Measurements from ENCODE around the gene CT45A5. TPM values are rescaled to one million over a fixed set of nuclear protein-coding genes. Genes with fewer than 3 reads are reported as not detected.

Gene CT45A5, protein sequence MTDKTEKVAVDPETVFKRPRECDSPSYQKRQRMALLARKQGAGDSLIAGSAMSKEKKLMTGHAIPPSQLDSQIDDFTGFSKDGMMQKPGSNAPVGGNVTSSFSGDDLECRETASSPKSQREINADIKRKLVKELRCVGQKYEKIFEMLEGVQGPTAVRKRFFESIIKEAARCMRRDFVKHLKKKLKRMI
- total RNA-seq, result not detected in 2 replicates

DNA sequence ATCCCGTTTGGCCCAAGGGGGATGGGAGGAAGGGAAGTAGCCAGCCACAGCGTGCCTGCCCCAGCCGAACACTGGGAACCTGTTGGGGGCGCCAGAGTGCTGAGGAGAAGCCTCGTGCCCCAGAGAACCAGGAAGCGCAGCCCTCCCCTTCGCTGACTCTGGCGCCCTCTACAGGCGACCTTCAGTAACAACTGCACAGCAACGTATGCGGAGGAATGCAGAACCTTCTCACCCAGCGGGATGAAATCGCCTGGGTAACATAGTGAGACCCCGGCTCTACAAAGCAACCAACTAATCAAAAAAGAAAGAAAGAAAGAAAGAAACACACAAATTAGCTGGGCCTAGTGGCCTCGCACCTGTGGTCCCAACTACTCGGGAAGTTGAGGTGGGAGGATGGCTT lies at the start of gene CT45A5:
CT45A5 (minus strand) TSS at position 101 of the 400 bp plus-strand sequence. CDS start 3,774 bp downstream, outside the sequence.

DNA sequence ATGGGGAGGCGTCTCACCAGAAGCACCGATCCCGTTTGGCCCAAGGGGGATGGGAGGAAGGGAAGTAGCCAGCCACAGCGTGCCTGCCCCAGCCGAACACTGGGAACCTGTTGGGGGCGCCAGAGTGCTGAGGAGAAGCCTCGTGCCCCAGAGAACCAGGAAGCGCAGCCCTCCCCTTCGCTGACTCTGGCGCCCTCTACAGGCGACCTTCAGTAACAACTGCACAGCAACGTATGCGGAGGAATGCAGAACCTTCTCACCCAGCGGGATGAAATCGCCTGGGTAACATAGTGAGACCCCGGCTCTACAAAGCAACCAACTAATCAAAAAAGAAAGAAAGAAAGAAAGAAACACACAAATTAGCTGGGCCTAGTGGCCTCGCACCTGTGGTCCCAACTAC lies 34.6 kb upstream of the CT45A5 start, which contains the start of gene CT45A2:
CT45A2 (minus strand) TSS at position 101 of the 400 bp plus-strand sequence. CDS start 3,747 bp downstream, outside the sequence.

DNA sequence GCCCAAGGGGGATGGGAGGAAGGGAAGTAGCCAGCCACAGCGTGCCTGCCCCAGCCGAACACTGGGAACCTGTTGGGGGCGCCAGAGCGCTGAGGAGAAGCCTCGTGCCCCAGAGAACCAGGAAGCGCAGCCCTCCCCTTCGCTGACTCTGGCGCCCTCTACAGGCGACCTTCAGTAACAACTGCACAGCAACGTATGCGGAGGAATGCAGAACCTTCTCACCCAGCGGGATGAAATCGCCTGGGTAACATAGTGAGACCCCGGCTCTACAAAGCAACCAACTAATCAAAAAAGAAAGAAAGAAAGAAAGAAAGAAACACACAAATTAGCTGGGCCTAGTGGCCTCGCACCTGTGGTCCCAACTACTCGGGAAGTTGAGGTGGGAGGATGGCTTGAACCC lies 17.4 kb upstream of the CT45A5 start, which contains the start of gene CT45A6:
CT45A6 (minus strand) TSS at position 101 of the 400 bp plus-strand sequence. CDS start 3,794 bp downstream, outside the sequence.

DNA sequence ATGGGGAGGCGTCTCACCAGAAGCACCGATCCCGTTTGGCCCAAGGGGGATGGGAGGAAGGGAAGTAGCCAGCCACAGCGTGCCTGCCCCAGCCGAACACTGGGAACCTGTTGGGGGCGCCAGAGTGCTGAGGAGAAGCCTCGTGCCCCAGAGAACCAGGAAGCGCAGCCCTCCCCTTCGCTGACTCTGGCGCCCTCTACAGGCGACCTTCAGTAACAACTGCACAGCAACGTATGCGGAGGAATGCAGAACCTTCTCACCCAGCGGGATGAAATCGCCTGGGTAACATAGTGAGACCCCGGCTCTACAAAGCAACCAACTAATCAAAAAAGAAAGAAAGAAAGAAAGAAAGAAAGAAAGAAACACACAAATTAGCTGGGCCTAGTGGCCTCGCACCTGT lies 17.2 kb downstream of the CT45A5 start, which contains the start of gene CT45A3:
CT45A3 (minus strand) TSS at position 101 of the 400 bp plus-strand sequence. CDS start 3,747 bp downstream, outside the sequence.

Other genes with a start within 250 kb of the CT45A5 start
- gene CT45A1, start 71.9 kb downstream of the CT45A5 start, total RNA-seq, result not detected in 2 replicates
- not detected in 2 replicates for gene CT45A3, start 17.3 kb downstream of the CT45A5 start, total RNA-seq
- not detected in 2 replicates for gene CT45A6, start 17.3 kb upstream of the CT45A5 start, total RNA-seq
- gene CT45A2, start 34.5 kb upstream of the CT45A5 start, total RNA-seq, result not detected in 2 replicates
- gene CT45A7, start 51.8 kb upstream of the CT45A5 start, total RNA-seq, result not detected in 2 replicates
- not detected in 2 replicates for gene CT45A8, start 69.0 kb upstream of the CT45A5 start, total RNA-seq
- gene CT45A9, start 86.3 kb upstream of the CT45A5 start, total RNA-seq, result not detected in 2 replicates
- gene CT45A10, start 107.9 kb upstream of the CT45A5 start, total RNA-seq, result not detected in 2 replicates
- gene SAGE1, start 108.2 kb upstream of the CT45A5 start, total RNA-seq, result not detected in 2 replicates
- gene MMGT1, start 188.5 kb upstream of the CT45A5 start, total RNA-seq, result 13.7 and 19.3 TPM in 2 replicates
- 21.7 and 29.0 TPM in 2 replicates for gene SLC9A6, start 199.9 kb upstream of the CT45A5 start, total RNA-seq

All from nasal cavity respiratory epithelium epithelial cell of viscerocranial mucosa (primary cell).